Left cardiac atrium (tissue), 4 donors: Measurements from ENCODE around the gene RGPD3. TPM values are rescaled to one million over a fixed set of nuclear protein-coding genes. Genes with fewer than 3 reads are reported as not detected.
A peak's percentile ranks its signal among the peaks of the same experiment; 100 is the strongest.
"Not testable (repeated sequence)": the region's sequence is repeated elsewhere in the genome, so short reads cannot be mapped to it uniquely, and the experiment has no call there.

ENCODE experiments used
- ATAC-seq, 2 donors: fragments of 200-7000 bp; cut with Tn5 transposase; one replicate each; pipeline ENCODE4 v1.9.1; 2020; ENCODE audit warnings: mild to moderate bottlenecking in 2 of 2, moderate library complexity in 2 of 2
- DNase-seq: peaks from one replicate; pipeline ENCODE4 v3.0.0-alpha.2; 2020
- intact Hi-C, 2 donors: fragments of 100-400 bp; cut with DNase I; formaldehyde crosslinking; loops; one replicate each; pipeline versions ENCODE4 v1.14.1 to v1.15.1; 2022 to 2023
- total RNA-seq, 2 donors: library from RNA; stranded (reverse); fragmentation: NEBNext Ultra II Directional; extraction: Animal tissue kit (Norgen Biotek cat#: 25700); gene quantifications; one replicate each; pipeline ENCODE4 v1.2.1, GENCODE V29; 2021
- donor health status: DM: no; HTN: yes; CAD: no.
- donor health status: DM: no; HTN: yes; CAD: no; lungs with severe emphysema.
- donor health status: DM: yes; HTN: yes; CAD: no.
- donor health status: Dilated cardiomyopathy.

Gene RGPD3
- total RNA-seq, 2 donors from 2014 or later: 0.10 to 0.12 TPM

- intact Hi-C loops, DNase-seq, ATAC-seq: not testable (repeated sequence)
These were observed 19.4 kb upstream of the RGPD3 start for GRCh38 chr2:106487386-106488191.

DNA sequence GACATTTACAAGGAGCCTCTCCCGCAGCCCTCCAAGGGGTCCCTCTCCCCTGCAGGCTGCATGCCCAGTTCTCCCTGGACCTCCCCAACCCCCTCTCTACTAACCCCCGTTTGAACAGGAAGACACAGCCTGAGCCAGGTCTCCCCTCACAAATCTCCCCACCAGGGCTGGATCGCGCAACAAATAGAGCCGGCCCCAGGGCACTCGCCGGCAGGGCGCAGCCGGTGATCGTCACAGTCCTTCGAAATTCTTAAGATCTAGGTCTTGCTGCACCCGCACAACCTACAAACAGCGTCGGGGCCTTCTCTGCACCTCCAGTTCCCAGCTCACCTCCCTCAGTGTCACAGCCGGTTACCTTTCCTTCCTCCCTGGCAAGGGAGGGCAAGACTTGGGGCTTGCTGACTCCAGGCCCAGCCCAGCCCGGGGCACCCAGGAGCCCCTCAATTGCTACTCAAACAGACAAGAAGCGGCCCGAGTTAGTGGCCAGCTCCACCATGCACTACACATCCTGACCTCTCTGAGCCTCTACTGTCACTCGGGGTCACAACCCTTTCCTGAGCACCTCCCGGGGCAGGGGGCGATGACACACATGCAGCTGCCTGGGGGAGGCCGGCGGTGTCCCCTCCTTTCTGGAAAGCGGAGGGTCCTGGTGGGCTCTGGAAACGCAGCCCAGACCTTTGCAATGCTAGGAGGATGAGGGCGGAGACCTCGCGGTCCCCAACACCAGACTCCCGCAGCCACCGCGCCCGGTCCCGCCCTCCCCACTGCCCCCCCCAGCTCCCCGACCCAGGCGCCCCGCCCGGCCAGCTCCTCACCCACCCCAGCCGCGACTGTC is 18.6 kb upstream of the RGPD3 start, which contains the start of gene CD8B2:
Gene CD8B2, plus strand, starts transcription at position 814 of the 835 bp plus-strand sequence. CDS start 63 bp downstream, outside the sequence.
- DNase-seq, intact Hi-C loops, ATAC-seq: not testable (repeated sequence)

GRCh38 chr2:106479563-106479962 is 11.3 kb upstream of the RGPD3 start:
- ATAC-seq: not testable (repeated sequence)
- intact Hi-C loops: loop anchor here in 1 of 2 donors (10.0 kb wide), 1 partner anchor 375 kb away; no protein-coding TSS in a partner anchor

GRCh38 chr2:106477647-106478046 is 9.4 kb upstream of the RGPD3 start:
- intact Hi-C loops: loop anchor here in 1 of 2 donors (10.0 kb wide), 1 partner anchor 373 kb away; no protein-coding TSS in a partner anchor
- not testable (repeated sequence) for ATAC-seq, DNase-seq

More at GRCh38 chr2:106479563-106479962, 11.3 kb upstream of the RGPD3 start:
- not testable (repeated sequence) for DNase-seq

- ATAC-seq: peak; percentile 30 to 66
- intact Hi-C loops: loop anchor here in 1 of 2 donors (10.0 kb wide), 1 partner anchor 366 kb away; no protein-coding TSS in a partner anchor
- DNase-seq: peak; percentile 48
These were observed 2.4 kb upstream of the RGPD3 start for GRCh38 chr2:106470658-106471057.

DNA sequence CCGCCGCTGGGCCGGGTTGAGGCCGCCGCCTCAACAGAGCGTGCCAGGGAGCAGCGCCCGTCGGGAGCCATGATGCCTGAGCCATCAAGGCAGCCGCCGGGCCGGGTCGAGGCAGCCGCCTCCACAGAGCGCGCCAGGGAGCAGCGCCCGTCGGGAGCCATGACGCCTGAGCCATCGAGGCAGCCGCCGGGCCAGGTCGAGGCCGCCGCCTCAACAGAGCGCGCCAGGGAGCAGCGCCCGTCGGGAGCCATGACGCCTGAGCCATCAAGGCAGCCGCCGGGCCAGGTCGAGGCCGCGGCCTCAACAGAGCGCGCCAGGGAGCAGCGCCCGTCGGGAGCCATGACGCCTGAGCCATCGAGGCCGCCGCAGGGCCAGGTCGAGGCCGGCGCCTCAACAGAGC is 697 bp downstream of the RGPD3 start:
- intact Hi-C loops, DNase-seq, ATAC-seq: not testable (repeated sequence)

DNA sequence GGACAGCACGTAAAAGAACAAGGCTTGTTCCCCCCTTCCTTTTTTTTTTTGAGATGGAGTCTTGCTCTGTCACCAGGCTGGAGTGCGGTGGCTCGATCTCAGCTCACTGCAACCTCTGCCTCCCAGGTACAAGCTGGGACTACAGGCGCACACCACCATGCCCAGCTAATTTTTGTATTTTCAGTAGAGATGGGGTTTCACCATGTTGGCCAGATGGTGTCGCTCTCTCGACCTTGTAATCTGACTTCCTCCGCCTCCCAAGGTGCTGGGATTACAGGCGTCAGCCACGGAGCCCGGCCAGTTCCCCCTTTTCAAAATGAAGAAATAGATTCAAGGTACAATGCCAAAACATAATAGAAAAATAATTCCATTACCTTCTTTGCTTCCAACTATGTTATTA is 6.3 kb downstream of the RGPD3 start:
- DNase-seq, intact Hi-C loops, ATAC-seq: not testable (repeated sequence)

- ATAC-seq, DNase-seq, intact Hi-C loops: not testable (repeated sequence)
These were observed 77.5 kb downstream of the RGPD3 start for GRCh38 chr2:106390680-106391079.

- ATAC-seq, intact Hi-C loops, DNase-seq: not testable (repeated sequence)
These were observed 79.3 kb downstream of the RGPD3 start for GRCh38 chr2:106388814-106389410.

DNA sequence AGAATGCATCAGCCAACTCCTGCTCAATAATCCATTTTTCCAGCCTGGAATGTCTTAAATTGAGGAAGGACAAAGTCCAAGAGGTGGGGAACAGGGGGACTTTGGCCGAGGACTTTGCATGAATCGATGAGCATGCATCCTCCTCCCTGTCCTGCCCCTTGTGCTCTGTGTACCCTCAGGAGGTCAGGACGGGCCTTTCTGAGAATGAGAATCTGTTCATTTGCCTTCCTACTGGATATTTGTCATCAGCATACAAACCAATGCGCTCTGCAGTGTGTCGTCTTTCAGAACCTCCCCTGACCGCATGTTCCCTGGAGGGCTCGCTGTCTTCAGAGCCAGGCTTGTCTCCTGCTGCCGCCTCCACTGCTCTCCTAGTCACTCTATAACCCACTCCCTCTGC is 83.7 kb downstream of the RGPD3 start:
- intact Hi-C loops, ATAC-seq: not testable (repeated sequence)

DNA sequence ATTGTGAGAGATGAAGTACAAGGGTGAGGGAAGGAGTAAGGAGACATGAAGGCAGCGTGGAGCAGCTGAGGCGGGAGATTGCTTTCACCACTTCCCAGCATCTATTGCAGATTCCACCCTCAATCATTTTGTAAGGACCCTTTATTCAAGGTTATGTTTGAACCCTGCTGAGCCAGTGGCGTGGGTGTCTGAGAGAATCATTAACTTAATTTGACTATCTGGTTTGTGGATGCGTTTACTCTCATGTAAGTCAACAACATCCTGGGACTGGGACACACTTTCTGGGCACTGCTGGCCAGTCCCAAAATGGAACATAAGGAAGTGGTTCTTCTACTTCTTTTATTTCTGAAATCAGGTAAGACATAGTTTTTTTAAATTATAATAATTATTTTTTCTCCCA is 86.3 kb downstream of the RGPD3 start:
- intact Hi-C loops, ATAC-seq, DNase-seq: not testable (repeated sequence)

More for the DNA sequence above, 83.7 kb downstream of the RGPD3 start:
- not testable (repeated sequence) for DNase-seq

DNA sequence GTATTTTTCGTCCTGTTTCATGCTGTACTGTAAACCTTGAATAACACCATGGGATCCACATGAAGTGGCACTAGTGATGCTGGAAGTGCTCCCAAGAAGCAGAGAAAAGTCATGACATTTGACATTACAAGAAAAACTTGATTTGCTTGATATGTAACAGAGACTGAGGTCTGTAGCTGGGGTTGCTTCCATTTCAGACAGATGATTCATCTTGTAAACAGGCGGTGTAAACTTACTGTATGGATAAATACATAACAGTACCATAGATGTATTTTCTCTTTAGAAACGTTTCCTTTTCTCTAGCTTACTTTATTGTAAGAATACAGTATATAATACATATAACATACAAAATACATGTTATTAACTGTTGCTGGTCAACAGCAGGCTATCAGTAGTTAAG is 88.6 kb downstream of the RGPD3 start:
- DNase-seq, ATAC-seq, intact Hi-C loops: not testable (repeated sequence)

- ATAC-seq, intact Hi-C loops, DNase-seq: not testable (repeated sequence)
These were observed 99.0 kb downstream of the RGPD3 start for GRCh38 chr2:106369182-106369581.

- intact Hi-C loops: no loop called here
- no peak for ATAC-seq
- no peak for DNase-seq
These were observed 101.9 kb downstream of the RGPD3 start for GRCh38 chr2:106366204-106366885.

DNA sequence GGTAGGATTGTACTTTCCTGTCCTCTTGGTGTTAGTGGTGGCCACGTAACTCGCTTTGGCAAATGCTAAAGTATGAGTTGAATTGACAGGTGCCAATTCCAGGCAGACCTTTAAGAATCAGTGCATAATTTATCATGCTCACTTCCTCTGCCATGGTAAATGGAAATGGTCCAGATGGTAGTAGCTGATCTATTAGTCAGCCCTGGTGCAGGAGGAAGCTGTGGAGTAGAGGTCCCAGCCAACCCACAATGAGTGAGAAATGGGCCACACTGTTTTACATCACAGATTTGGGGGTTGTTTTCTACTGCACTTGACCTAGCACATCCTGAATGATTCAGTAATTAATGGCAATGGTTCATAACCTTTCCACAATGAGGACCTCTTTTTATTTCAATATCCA is 104.4 kb downstream of the RGPD3 start:
- intact Hi-C loops: no loop called here
- DNase-seq (no peak), ATAC-seq (no peak)

GRCh38 chr2:106362789-106363188 is 105.4 kb downstream of the RGPD3 start:
- DNase-seq (no peak), ATAC-seq (no peak)
- intact Hi-C loops: no loop called here

DNA sequence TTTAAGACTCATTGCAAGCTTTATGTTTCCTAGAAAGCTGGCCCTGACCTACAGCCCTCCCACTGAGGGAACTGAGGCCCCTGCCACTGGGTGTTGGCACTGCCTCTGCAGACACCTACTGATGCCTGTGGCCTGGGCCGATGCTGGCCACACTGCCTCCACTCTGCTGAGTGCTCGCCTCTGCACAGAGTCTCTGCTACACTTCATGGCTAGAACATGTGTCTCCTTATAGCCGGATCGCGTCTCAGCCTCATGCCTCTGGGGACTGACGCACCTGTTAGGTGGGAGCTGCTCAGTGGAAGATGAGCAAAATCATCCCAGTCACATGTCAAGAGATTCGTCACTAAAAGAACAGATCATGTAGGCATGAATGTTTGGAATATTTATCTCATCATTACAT is 108.7 kb downstream of the RGPD3 start:
- ATAC-seq: no peak

GRCh38 chr2:106358521-106358920 is 109.7 kb downstream of the RGPD3 start:
- DNase-seq: no peak
- intact Hi-C loops: no loop called here
- ATAC-seq: no peak

More for the DNA sequence above, 108.7 kb downstream of the RGPD3 start:
- no peak for DNase-seq
- intact Hi-C loops: no loop called here
